ENCODE results near the gene MSH5.

The MSH5 gene

GRCh38 chr6:31737315-31737990, 2.4 kb upstream of the MSH5 start:
- no peaks in the 10 kb centered on the region for H3K27me3 ChIP-seq (replicated peaks; ENCODE audit: control insufficient read depth, insufficient read depth, low read length, poor library complexity, severe bottlenecking)
- peak overlapping the region; percentile 85 for H3K27ac ChIP-seq (ENCODE audit: insufficient read depth, low read length, poor library complexity, severe bottlenecking)
- peak overlapping the region; percentile 41 for H3K4me3 ChIP-seq (ENCODE audit: insufficient read depth, low read depth, low read length, poor library complexity, severe bottlenecking)
- H3K36me3 ChIP-seq (ENCODE audit: control insufficient read depth, insufficient read depth, low read length), result peaks cover 10% of the 10 kb centered on the region
- peaks cover 50% of the 10 kb centered on the region for H3K4me1 ChIP-seq (ENCODE audit: control insufficient read depth, insufficient read depth, low read length, poor library complexity, severe bottlenecking)
- DNase-seq, result peak in 1 of 3 donors; percentile 8
- H3K9me3 ChIP-seq (ENCODE audit: control insufficient read depth, low read length), result no peaks in the 10 kb centered on the region

- no peaks in the 10 kb centered on the region for H3K9me3 ChIP-seq (ENCODE audit: control insufficient read depth, low read length)
- H3K4me1 ChIP-seq (ENCODE audit: control insufficient read depth, insufficient read depth, low read length, poor library complexity, severe bottlenecking), result peaks cover 50% of the 10 kb centered on the region
- H3K4me3 ChIP-seq (ENCODE audit: insufficient read depth, low read depth, low read length, poor library complexity, severe bottlenecking), result peak overlapping the region; percentile 41
- no peaks in the 10 kb centered on the region for H3K27me3 ChIP-seq (replicated peaks; ENCODE audit: control insufficient read depth, insufficient read depth, low read length, poor library complexity, severe bottlenecking)
- peak overlapping the region; percentile 85 for H3K27ac ChIP-seq (ENCODE audit: insufficient read depth, low read length, poor library complexity, severe bottlenecking)
- H3K36me3 ChIP-seq (ENCODE audit: control insufficient read depth, insufficient read depth, low read length), result peaks cover 6% of the 10 kb centered on the region
- DNase-seq, result peak; percentile 54 to 68 (median 62)
These were observed 1.5 kb upstream of the MSH5 start for GRCh38 chr6:31737991-31738979.

- Histone ChIP-seq H3K27ac (ENCODE audit: insufficient read depth, low read length, poor library complexity, severe bottlenecking) (peak overlapping the region; percentile 58), H3K36me3 (ENCODE audit: control insufficient read depth, insufficient read depth, low read length) (no peaks in the 10 kb centered on the region), H3K9me3 (ENCODE audit: control insufficient read depth, low read length) (no peaks in the 10 kb centered on the region), H3K27me3 (replicated peaks; ENCODE audit: control insufficient read depth, insufficient read depth, low read length, poor library complexity, severe bottlenecking) (no peaks in the 10 kb centered on the region), H3K4me3 (ENCODE audit: insufficient read depth, low read depth, low read length, poor library complexity, severe bottlenecking) (peak overlapping the region; percentile 86), H3K4me1 (ENCODE audit: control insufficient read depth, insufficient read depth, low read length, poor library complexity, severe bottlenecking) (peaks cover 36% of the 10 kb centered on the region)
- DNase-seq, result no peak
These were observed 805 bp downstream of the MSH5 start for GRCh38 chr6:31740397-31741223.

- H3K9me3 ChIP-seq (ENCODE audit: control insufficient read depth, low read length), result no peaks in the 10 kb centered on the region
- no peak for DNase-seq
- H3K4me3 ChIP-seq (ENCODE audit: insufficient read depth, low read depth, low read length, poor library complexity, severe bottlenecking), result no peak overlapping the region
- H3K36me3 ChIP-seq (ENCODE audit: control insufficient read depth, insufficient read depth, low read length), result no peaks in the 10 kb centered on the region
- H3K27ac ChIP-seq (ENCODE audit: insufficient read depth, low read length, poor library complexity, severe bottlenecking), result no peak overlapping the region
- H3K4me1 ChIP-seq (ENCODE audit: control insufficient read depth, insufficient read depth, low read length, poor library complexity, severe bottlenecking), result peaks cover 31% of the 10 kb centered on the region
- no peaks in the 10 kb centered on the region for H3K27me3 ChIP-seq (replicated peaks; ENCODE audit: control insufficient read depth, insufficient read depth, low read length, poor library complexity, severe bottlenecking)
These were observed 2.0 kb downstream of the MSH5 start for GRCh38 chr6:31741815-31742214.

- Histone ChIP-seq H3K4me3 (ENCODE audit: insufficient read depth, low read depth, low read length, poor library complexity, severe bottlenecking) (no peak overlapping the region), H3K36me3 (ENCODE audit: control insufficient read depth, insufficient read depth, low read length) (no peaks in the 10 kb centered on the region), H3K27ac (ENCODE audit: insufficient read depth, low read length, poor library complexity, severe bottlenecking) (no peak overlapping the region), H3K27me3 (replicated peaks; ENCODE audit: control insufficient read depth, insufficient read depth, low read length, poor library complexity, severe bottlenecking) (no peaks in the 10 kb centered on the region), H3K9me3 (ENCODE audit: control insufficient read depth, low read length) (no peaks in the 10 kb centered on the region), H3K4me1 (ENCODE audit: control insufficient read depth, insufficient read depth, low read length, poor library complexity, severe bottlenecking) (peaks cover 20% of the 10 kb centered on the region)
- no peak for DNase-seq
These were observed 3.1 kb downstream of the MSH5 start for GRCh38 chr6:31742894-31743293.

- H3K27ac ChIP-seq (ENCODE audit: insufficient read depth, low read length, poor library complexity, severe bottlenecking), result no peak overlapping the region
These were observed 4.6 kb downstream of the MSH5 start for GRCh38 chr6:31744422-31744821.

GRCh38 chr6:31749301-31750036, 9.7 kb downstream of the MSH5 start:
- no peaks in the 10 kb centered on the region for H3K36me3 ChIP-seq (ENCODE audit: control insufficient read depth, insufficient read depth, low read length)
- no peaks in the 10 kb centered on the region for H3K27me3 ChIP-seq (replicated peaks; ENCODE audit: control insufficient read depth, insufficient read depth, low read length, poor library complexity, severe bottlenecking)
- H3K4me1 ChIP-seq (ENCODE audit: control insufficient read depth, insufficient read depth, low read length, poor library complexity, severe bottlenecking), result no peaks in the 10 kb centered on the region
- H3K27ac ChIP-seq (ENCODE audit: insufficient read depth, low read length, poor library complexity, severe bottlenecking), result no peak overlapping the region
- no peak for DNase-seq
- no peak overlapping the region for H3K4me3 ChIP-seq (ENCODE audit: insufficient read depth, low read depth, low read length, poor library complexity, severe bottlenecking)
- H3K9me3 ChIP-seq (ENCODE audit: control insufficient read depth, low read length), result no peaks in the 10 kb centered on the region

More at GRCh38 chr6:31744422-31744821, 4.6 kb downstream of the MSH5 start:
- Histone ChIP-seq H3K4me1 (ENCODE audit: control insufficient read depth, insufficient read depth, low read length, poor library complexity, severe bottlenecking) (peaks cover 5% of the 10 kb centered on the region), H3K36me3 (ENCODE audit: control insufficient read depth, insufficient read depth, low read length) (no peaks in the 10 kb centered on the region), H3K9me3 (ENCODE audit: control insufficient read depth, low read length) (no peaks in the 10 kb centered on the region), H3K4me3 (ENCODE audit: insufficient read depth, low read depth, low read length, poor library complexity, severe bottlenecking) (no peak overlapping the region), H3K27me3 (replicated peaks; ENCODE audit: control insufficient read depth, insufficient read depth, low read length, poor library complexity, severe bottlenecking) (no peaks in the 10 kb centered on the region)
- DNase-seq, result no peak

GRCh38 chr6:31750411-31751022, 10.7 kb downstream of the MSH5 start:
- no peak for DNase-seq
- no peak overlapping the region for H3K27ac ChIP-seq (ENCODE audit: insufficient read depth, low read length, poor library complexity, severe bottlenecking)

More at GRCh38 chr6:31750411-31751022, 10.7 kb downstream of the MSH5 start:
- Histone ChIP-seq H3K4me1 (ENCODE audit: control insufficient read depth, insufficient read depth, low read length, poor library complexity, severe bottlenecking) (no peaks in the 10 kb centered on the region), H3K36me3 (ENCODE audit: control insufficient read depth, insufficient read depth, low read length) (no peaks in the 10 kb centered on the region), H3K9me3 (ENCODE audit: control insufficient read depth, low read length) (no peaks in the 10 kb centered on the region), H3K27me3 (replicated peaks; ENCODE audit: control insufficient read depth, insufficient read depth, low read length, poor library complexity, severe bottlenecking) (no peaks in the 10 kb centered on the region), H3K4me3 (ENCODE audit: insufficient read depth, low read depth, low read length, poor library complexity, severe bottlenecking) (no peak overlapping the region)
